A673 (cell line): Measurements from ENCODE around the gene DNAH8.

Experiments
- CTCF ChIP-seq: fragments of 300-800, 200-600 bp; sonication (generic); conservative IDR thresholded peaks from 2 replicates; pipeline ENCODE4 v1.5.1; 2017; ENCODE audit warnings: low read depth, mild to moderate bottlenecking, antibody characterized with exemption, low read length, moderate library complexity, mixed read lengths
- EZH2 ChIP-seq: fragments of 200-600 bp; sonication (generic); IDR thresholded peaks from 2 replicates; pipeline ENCODE4 v1.6.1; 2017; ENCODE audit warnings: borderline replicate concordance, low read depth, mild to moderate bottlenecking, mixed read lengths, antibody characterized with exemption, low read length; ENCODE audit not compliant: poor library complexity, severe bottlenecking

- TF ChIP-seq EZH2 (no peak), CTCF (no peak)
Measured at GRCh38 chr6:38724343-38724742, 9.2 kb downstream of the DNAH8 start.
